ENCODE measurements around the gene HGS. TPM values are rescaled to one million over a fixed set of nuclear protein-coding genes. Genes with fewer than 3 reads are reported as not detected.

Gene HGS
- total and polyA plus RNA-seq, 2 of the 8 experiments (the other 6 are each of a cell fraction or from before 2014, with no cell fraction given) = 80.8 to 99.7 TPM

- no peak overlapping the region for H2BK120ac ChIP-seq (replicated peaks; ENCODE audit: low read depth, low read length)
- no peak overlapping the region for H3K27ac ChIP-seq (ENCODE audit: low read depth, low read length)
- FAIRE-seq (no peak), DNase-seq (ENCODE audit: low read depth in 1 of 2, low spot score in 2 of 2) (no peak)
- H3K9me3 ChIP-seq (ENCODE audit: insufficient read depth in 2 of 2, low read depth in 1 of 2, low read length in 1 of 2) = no peaks in the 10 kb centered on the region
- peaks cover 8% of the 10 kb centered on the region; the same call in 1 of the 2 replicates for H3K79me1 ChIP-seq (ENCODE audit: low read depth, low read length)
- no peak overlapping the region for H3K56ac ChIP-seq (replicated peaks; ENCODE audit: insufficient read length, low read depth, low read length)
- H3K27me3 ChIP-seq (replicated peaks in 1 of 4; ENCODE audit: control insufficient read depth in 3 of 4, extremely low read depth in 1 of 4, insufficient read depth in 3 of 4, low read length in 3 of 4) = no peaks in the 10 kb centered on the region
- H4K8ac ChIP-seq (ENCODE audit: extremely low read depth, insufficient read depth, low read length) = no peak overlapping the region
- no peak overlapping the region for H2AK5ac ChIP-seq (ENCODE audit: low read depth, low read length)
- whole genome bisulfite sequencing, 2 experiments (ENCODE audit: extremely low coverage in 1 of 2, insufficient coverage in 1 of 2, insufficient read length in 1 of 2, insufficient replicate concordance in 2 of 2, low coverage in 1 of 2, low lambda C conversion rate in 2 of 2, missing lambda C conversion rate in 1 of 2) = 93% methylated on average over 9 of the region's 9 CpGs; no CpG with 5 or more reads in 1 of the 2 experiments
- CTCF ChIA-PET (ENCODE audit: partially characterized antibody) = interaction anchor here (2.5 kb wide), 1 partner anchor 8 kb away, joined by 13 read pairs; no protein-coding TSS in a partner anchor
- H4K5ac ChIP-seq (ENCODE audit: insufficient read length, low read depth, low read length) = no peak overlapping the region
- no peak overlapping the region for H3K4ac ChIP-seq (replicated peaks; ENCODE audit: insufficient read length, low read depth, low read length)
- H2BK15ac ChIP-seq (ENCODE audit: low read length) = no peak overlapping the region
- no peak overlapping the region for H2BK12ac ChIP-seq (ENCODE audit: low read depth, low read length)
- no peak overlapping the region for H3K4me3 ChIP-seq (ENCODE audit: extremely low read depth in 1 of 4, insufficient read depth in 2 of 4, low read depth in 3 of 4, low read length in 4 of 4)
- no peak overlapping the region for H3K23ac ChIP-seq (ENCODE audit: insufficient read length)
- TF ChIP-seq MAX (IDR thresholded peaks at IDR 0.05) (no peak), CHD2 (IDR thresholded peaks at IDR 0.05; ENCODE audit: low read length) (no peak), NRF1 (IDR thresholded peaks at IDR 0.05; ENCODE audit: low read depth, low read length) (no peak), CBX5 (IDR thresholded peaks at IDR 0.05; ENCODE audit: low read depth, low read length) (no peak)
- H3K23me2 ChIP-seq (ENCODE audit: low read depth, low read length) = peaks cover 7% of the 10 kb centered on the region; the same call in 1 of the 2 replicates
- peaks cover 0 to 19% (median 11%) of the 10 kb centered on the region in 4 experiments; a peak in 5 of 7 replicates for H3K4me1 ChIP-seq (replicated peaks in 1 of 4; ENCODE audit: control insufficient read depth in 3 of 4, insufficient read depth in 4 of 4, low read length in 3 of 4)
- no peak overlapping the region for H3K4me2 ChIP-seq (ENCODE audit: insufficient read depth in 1 of 2, low read depth in 2 of 2, low read length in 2 of 2)
- peaks cover 0 to 5% of the 10 kb centered on the region in 2 experiments; a peak in 1 of 4 replicates for H3K79me2 ChIP-seq (ENCODE audit: control insufficient read depth in 1 of 2, insufficient read depth in 2 of 2, low read length in 2 of 2)
- POLR2A ChIA-PET (ENCODE audit: partially characterized antibody) = interaction anchor here (17.2 to 25.9 kb wide), 2 partner anchors 9 to 32 kb away, joined by 348 to 436 read pairs; partner anchors contain the start of genes ARL16, HGS, MRPL12 and SLC25A10
- H3K18ac ChIP-seq (ENCODE audit: extremely low read depth, low read length) = no peak overlapping the region
- H3K9ac ChIP-seq (replicated peaks in 1 of 4; ENCODE audit: extremely low read depth in 1 of 4, low read depth in 3 of 4, low read length in 3 of 4) = no peak overlapping the region
- peaks cover 3 to 10% of the 10 kb centered on the region in 2 experiments for H4K20me1 ChIP-seq (replicated peaks in 1 of 2; ENCODE audit: control insufficient read depth in 1 of 2, insufficient read depth in 2 of 2, low read length in 2 of 2)
- no peak overlapping the region for H4K91ac ChIP-seq (replicated peaks; ENCODE audit: insufficient read length, low read length)
- no peak overlapping the region for H2AFZ ChIP-seq (ENCODE audit: low read length)
- no peak overlapping the region for H2BK5ac ChIP-seq (ENCODE audit: low read depth, low read length)
- H3K36me3 ChIP-seq (ENCODE audit: control insufficient read depth in 2 of 4, insufficient read depth in 4 of 4, low read length in 3 of 4) = peaks cover 0 to 9% (median 0%) of the 10 kb centered on the region in 4 experiments; a peak in 3 of 8 replicates
- H3K14ac ChIP-seq (ENCODE audit: insufficient read length) = no peak overlapping the region
- no peak overlapping the region for H2BK20ac ChIP-seq (ENCODE audit: low read length)
Measured at GRCh38 chr17:81717766-81718089, 33.9 kb downstream of the HGS start.

Measured in H1 (cell line).